DND-41 (cell line): Measurements from ENCODE around the gene XPA.

Experiments
- EZH2 ChIP-seq: IDR thresholded peaks from 3 replicates; pipeline ENCODE4 v1.6.1; 2012; ENCODE audit warnings: borderline replicate concordance, low read depth, mild to moderate bottlenecking, moderate library complexity, low read length, inconsistent platforms; ENCODE audit not compliant: severe bottlenecking
- TF ChIP-seq, protein P1 (sequence below): IDR thresholded peaks from 2 replicates; pipeline ENCODE4 v1.5.1; 2012; ENCODE audit warnings: borderline replicate concordance, low read length, moderate library complexity, mild to moderate bottlenecking; ENCODE audit not compliant: poor library complexity, severe bottlenecking; ENCODE audit errors: extremely low read depth

DNA sequence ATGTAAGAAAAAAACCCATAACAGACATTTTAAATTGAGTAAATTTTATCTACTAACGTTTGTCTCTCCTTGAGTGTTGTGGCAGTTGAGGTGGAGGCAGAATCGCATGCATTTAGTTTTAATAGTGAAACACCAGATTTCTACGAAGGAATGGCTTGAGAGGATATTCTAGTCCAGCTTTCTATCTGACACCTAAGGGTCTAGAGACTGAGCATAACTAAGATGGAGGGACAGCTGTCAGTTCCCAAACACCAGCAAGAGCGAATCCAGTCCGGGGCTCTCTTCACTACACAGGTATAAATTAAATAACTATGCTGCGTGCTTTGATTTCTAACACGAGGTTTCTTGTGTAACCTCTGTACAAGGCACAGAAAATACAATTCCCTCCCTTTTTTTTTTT lies 62.1 kb downstream of the XPA start:
- TF ChIP-seq, protein P1, sequence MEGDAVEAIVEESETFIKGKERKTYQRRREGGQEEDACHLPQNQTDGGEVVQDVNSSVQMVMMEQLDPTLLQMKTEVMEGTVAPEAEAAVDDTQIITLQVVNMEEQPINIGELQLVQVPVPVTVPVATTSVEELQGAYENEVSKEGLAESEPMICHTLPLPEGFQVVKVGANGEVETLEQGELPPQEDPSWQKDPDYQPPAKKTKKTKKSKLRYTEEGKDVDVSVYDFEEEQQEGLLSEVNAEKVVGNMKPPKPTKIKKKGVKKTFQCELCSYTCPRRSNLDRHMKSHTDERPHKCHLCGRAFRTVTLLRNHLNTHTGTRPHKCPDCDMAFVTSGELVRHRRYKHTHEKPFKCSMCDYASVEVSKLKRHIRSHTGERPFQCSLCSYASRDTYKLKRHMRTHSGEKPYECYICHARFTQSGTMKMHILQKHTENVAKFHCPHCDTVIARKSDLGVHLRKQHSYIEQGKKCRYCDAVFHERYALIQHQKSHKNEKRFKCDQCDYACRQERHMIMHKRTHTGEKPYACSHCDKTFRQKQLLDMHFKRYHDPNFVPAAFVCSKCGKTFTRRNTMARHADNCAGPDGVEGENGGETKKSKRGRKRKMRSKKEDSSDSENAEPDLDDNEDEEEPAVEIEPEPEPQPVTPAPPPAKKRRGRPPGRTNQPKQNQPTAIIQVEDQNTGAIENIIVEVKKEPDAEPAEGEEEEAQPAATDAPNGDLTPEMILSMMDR, result no peak
- TF ChIP-seq EZH2, result no peak
